Measurements from ENCODE around the gene CYBA. TPM values are rescaled to one million over a fixed set of nuclear protein-coding genes. Genes with fewer than 3 reads are reported as not detected.

Gene CYBA
- total RNA-seq, 1 donor from 2014 or later: 51.7 TPM

- peaks cover 2% of the 10 kb centered on the region for H3K4me1 Mint-ChIP-seq (ENCODE audit: low read depth)
- no peak overlapping the region for H3K4me3 Mint-ChIP-seq (ENCODE audit: unreplicated experiment)
- peaks cover 1% of the 10 kb centered on the region for H3K36me3 Mint-ChIP-seq (ENCODE audit: low read depth)
- DNase-seq (ENCODE audit: low spot score): no peak
- peaks cover 32% of the 10 kb centered on the region for H3K27me3 Mint-ChIP-seq (ENCODE audit: low read depth)
- H3K9me3 Mint-ChIP-seq (ENCODE audit: low read depth): no peaks in the 10 kb centered on the region
- no peak overlapping the region for H3K27ac Mint-ChIP-seq (ENCODE audit: unreplicated experiment)
- TF ChIP-seq CTCF (IDR thresholded peaks at IDR 0.05): no peak
These were observed 37.3 kb upstream of the CYBA start for GRCh38 chr16:88688013-88688778.

- no peak overlapping the region for H3K27ac Mint-ChIP-seq (ENCODE audit: unreplicated experiment)
- DNase-seq (ENCODE audit: low spot score): no peak
- no peaks in the 10 kb centered on the region for H3K9me3 Mint-ChIP-seq (ENCODE audit: low read depth)
- no peak overlapping the region for H3K4me3 Mint-ChIP-seq (ENCODE audit: unreplicated experiment)
- peaks cover 1% of the 10 kb centered on the region for H3K36me3 Mint-ChIP-seq (ENCODE audit: low read depth)
- peaks cover 2% of the 10 kb centered on the region for H3K4me1 Mint-ChIP-seq (ENCODE audit: low read depth)
- no peak for TF ChIP-seq CTCF (IDR thresholded peaks at IDR 0.05)
- peaks cover 34% of the 10 kb centered on the region for H3K27me3 Mint-ChIP-seq (ENCODE audit: low read depth)
These were observed 36.8 kb upstream of the CYBA start for GRCh38 chr16:88687676-88688012.

- H3K27me3 Mint-ChIP-seq (ENCODE audit: low read depth): peaks cover 36% of the 10 kb centered on the region
- DNase-seq (ENCODE audit: low spot score): no peak
- H3K36me3 Mint-ChIP-seq (ENCODE audit: low read depth): peaks cover 1% of the 10 kb centered on the region
- no peak overlapping the region for H3K27ac Mint-ChIP-seq (ENCODE audit: unreplicated experiment)
- no peak for TF ChIP-seq CTCF (IDR thresholded peaks at IDR 0.05)
- no peak overlapping the region for H3K4me3 Mint-ChIP-seq (ENCODE audit: unreplicated experiment)
- peaks cover 2% of the 10 kb centered on the region for H3K4me1 Mint-ChIP-seq (ENCODE audit: low read depth)
- H3K9me3 Mint-ChIP-seq (ENCODE audit: low read depth): no peaks in the 10 kb centered on the region
These were observed 36.4 kb upstream of the CYBA start for GRCh38 chr16:88687254-88687576.

GRCh38 chr16:88686439-88687253 is 35.8 kb upstream of the CYBA start, which contains the start of gene SNAI3:
TSS of gene SNAI3 (minus strand) at chr16:88686507. CDS start at chr16:88686406, 101 bp downstream.
- no peak for TF ChIP-seq CTCF (IDR thresholded peaks at IDR 0.05)
- Mint-ChIP-seq H3K36me3 (ENCODE audit: low read depth) (peaks cover 1% of the 10 kb centered on the region), H3K9me3 (ENCODE audit: low read depth) (no peaks in the 10 kb centered on the region), H3K4me1 (ENCODE audit: low read depth) (peaks cover 2% of the 10 kb centered on the region), H3K27ac (ENCODE audit: unreplicated experiment) (no peak within 1 kb of the TSS), H3K27me3 (ENCODE audit: low read depth) (peaks cover 36% of the 10 kb centered on the region), H3K4me3 (ENCODE audit: unreplicated experiment) (peak within 1 kb of the TSS; percentile 59)
- DNase-seq (ENCODE audit: low spot score): no peak

GRCh38 chr16:88686062-88686438 is 35.2 kb upstream of the CYBA start:
- H3K27me3 Mint-ChIP-seq (ENCODE audit: low read depth): peaks cover 36% of the 10 kb centered on the region
- no peak for DNase-seq (ENCODE audit: low spot score)
- H3K36me3 Mint-ChIP-seq (ENCODE audit: low read depth): peaks cover 1% of the 10 kb centered on the region
- no peaks in the 10 kb centered on the region for H3K9me3 Mint-ChIP-seq (ENCODE audit: low read depth)
- TF ChIP-seq CTCF (IDR thresholded peaks at IDR 0.05): no peak
- H3K4me1 Mint-ChIP-seq (ENCODE audit: low read depth): peaks cover 2% of the 10 kb centered on the region
- no peak overlapping the region for H3K27ac Mint-ChIP-seq (ENCODE audit: unreplicated experiment)
- H3K4me3 Mint-ChIP-seq (ENCODE audit: unreplicated experiment): peak overlapping the region; percentile 59

All from chondrocyte (in vitro differentiated cells).